ENCODE measurements around the gene CLIC5.

CLIC5 gene

GRCh38 chr6:46035242-46035641 is 19.6 kb upstream of the CLIC5 start:
- no peak for DNase-seq (ENCODE audit: low read depth in 3 of 3)

- no peak for DNase-seq (ENCODE audit: low read depth in 3 of 3)
Observed at GRCh38 chr6:46032110-46032998, 16.7 kb upstream of the CLIC5 start.

GRCh38 chr6:46029602-46030001 is 13.9 kb upstream of the CLIC5 start:
- no peak for DNase-seq (ENCODE audit: low read depth in 3 of 3)

GRCh38 chr6:46026307-46026706 is 10.6 kb upstream of the CLIC5 start:
- DNase-seq (ENCODE audit: low read depth in 3 of 3): no peak

GRCh38 chr6:46025573-46025972 is 9.9 kb upstream of the CLIC5 start:
- DNase-seq (ENCODE audit: low read depth in 3 of 3): no peak

GRCh38 chr6:46024124-46024769 is 8.6 kb upstream of the CLIC5 start:
- no peak for DNase-seq (ENCODE audit: low read depth in 3 of 3)

GRCh38 chr6:46023216-46023915 is 7.7 kb upstream of the CLIC5 start:
- no peak for DNase-seq (ENCODE audit: low read depth in 3 of 3)

- peak in 1 of 3 donors; percentile 1 for DNase-seq (ENCODE audit: low read depth in 3 of 3)
Observed at GRCh38 chr6:46022106-46022948, 6.7 kb upstream of the CLIC5 start.

GRCh38 chr6:46017726-46018125 is 2.1 kb upstream of the CLIC5 start:
- DNase-seq (ENCODE audit: low read depth in 3 of 3): no peak

GRCh38 chr6:46016063-46016608 is 476 bp upstream of the CLIC5 start:
- DNase-seq (ENCODE audit: low read depth in 3 of 3): peak in 1 of 3 donors; percentile 2

- no peak for DNase-seq (ENCODE audit: low read depth in 3 of 3)
Observed at GRCh38 chr6:46014511-46015118, 1.0 kb downstream of the CLIC5 start.

- no peak for DNase-seq (ENCODE audit: low read depth in 3 of 3)
Observed at GRCh38 chr6:46014046-46014445, 1.6 kb downstream of the CLIC5 start.

GRCh38 chr6:46013639-46014038 is 2.0 kb downstream of the CLIC5 start:
- DNase-seq (ENCODE audit: low read depth in 3 of 3): no peak

- no peak for DNase-seq (ENCODE audit: low read depth in 3 of 3)
Observed at GRCh38 chr6:46012834-46013233, 2.8 kb downstream of the CLIC5 start.

- peak; percentile 39 to 59 (median 48) for DNase-seq (ENCODE audit: low read depth in 3 of 3)
Observed at GRCh38 chr6:46011188-46012085, 4.2 kb downstream of the CLIC5 start.

- no peak for DNase-seq (ENCODE audit: low read depth in 3 of 3)
Observed at GRCh38 chr6:46010771-46011170, 4.9 kb downstream of the CLIC5 start.

- no peak for DNase-seq (ENCODE audit: low read depth in 3 of 3)
Observed at GRCh38 chr6:46010270-46010669, 5.4 kb downstream of the CLIC5 start.

- no peak for DNase-seq (ENCODE audit: low read depth in 3 of 3)
Observed at GRCh38 chr6:46002264-46002663, 13.4 kb downstream of the CLIC5 start.

- DNase-seq (ENCODE audit: low read depth in 3 of 3): no peak
Observed at GRCh38 chr6:46000905-46001304, 14.8 kb downstream of the CLIC5 start.

GRCh38 chr6:45998524-45998923 is 17.1 kb downstream of the CLIC5 start:
- no peak for DNase-seq (ENCODE audit: low read depth in 3 of 3)

Measured in stimulated activated CD4-positive, alpha-beta T cell treated with anti-CD3 and anti-CD28 coated beads, TNF-alpha, amount 100 ng/mL, for 48 hours (primary cell).